HTR-8/SVneo (cell line): ENCODE measurements around the gene DHTKD1.
"Not testable (repeated sequence)": the region's sequence is repeated elsewhere in the genome, so short reads cannot be mapped to it uniquely, and the experiment has no call there.

Experiments used
- DNase-seq: peaks from one replicate; pipeline ENCODE4 v3.0.0; 2011; ENCODE audit warnings: low spot score, mixed read lengths; ENCODE audit not compliant: insufficient read length
- FAIRE-seq: peaks from 2 replicates; lab custom pipeline; 2011; peaks lifted over from hg19 to GRCh38; lab: Jason Lieb, UNC

Gene DHTKD1

DNA sequence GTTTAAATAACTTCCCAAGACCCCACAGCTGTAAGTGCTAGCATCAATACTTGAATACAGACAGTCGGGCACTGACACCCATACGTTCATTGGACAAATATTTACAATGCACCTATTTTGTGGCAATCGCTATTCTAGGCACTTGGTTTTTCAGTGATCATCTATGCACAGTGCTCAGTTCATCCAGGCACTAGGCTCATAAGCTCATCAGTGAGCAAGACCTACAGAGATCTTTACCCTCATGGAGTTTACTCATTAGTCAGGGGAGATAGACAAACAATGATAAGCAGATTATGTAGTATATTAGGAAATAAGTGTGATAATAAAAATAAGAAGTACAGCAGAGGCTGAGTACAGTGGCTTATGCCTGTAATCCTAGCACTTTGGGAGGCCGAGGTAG lies 7.6 kb upstream of the DHTKD1 start:
- FAIRE-seq (no peak), DNase-seq (no peak)

- FAIRE-seq (no peak), DNase-seq (no peak)
These were observed 5.8 kb upstream of the DHTKD1 start for GRCh38 chr10:12062754-12063482.

GRCh38 chr10:12063483-12063818 lies 5.3 kb upstream of the DHTKD1 start:
- FAIRE-seq, result no peak
- no peak for DNase-seq

- DNase-seq (peak; percentile 45), FAIRE-seq (no peak)
These were observed 1.4 kb upstream of the DHTKD1 start for GRCh38 chr10:12067336-12067735.

- not testable (repeated sequence) for FAIRE-seq
These were observed 2.7 kb downstream of the DHTKD1 start for GRCh38 chr10:12071441-12071840.

DNA sequence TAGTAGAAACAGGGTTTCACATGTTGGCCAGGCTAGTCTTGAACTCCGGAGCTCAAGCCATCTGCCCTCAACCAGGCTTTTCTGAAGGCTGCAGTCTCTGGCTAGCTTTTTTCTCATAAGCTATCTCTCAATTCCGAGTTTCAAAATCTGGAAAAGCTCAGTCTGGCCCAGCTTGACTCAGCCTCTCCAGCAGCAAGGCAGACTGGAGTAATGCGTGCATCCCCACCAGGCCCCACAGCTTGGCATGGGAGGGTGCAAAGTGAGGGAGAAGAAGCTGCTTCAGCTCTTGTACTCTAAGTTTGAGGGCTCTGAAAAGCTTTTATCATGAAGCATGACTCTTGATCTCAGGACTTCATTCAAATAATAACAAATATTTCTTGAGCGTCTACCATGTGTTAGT lies 4.8 kb downstream of the DHTKD1 start:
- DNase-seq (no peak), FAIRE-seq (no peak)

More at GRCh38 chr10:12071441-12071840, 2.7 kb downstream of the DHTKD1 start:
- DNase-seq, result not testable (repeated sequence)

DNA sequence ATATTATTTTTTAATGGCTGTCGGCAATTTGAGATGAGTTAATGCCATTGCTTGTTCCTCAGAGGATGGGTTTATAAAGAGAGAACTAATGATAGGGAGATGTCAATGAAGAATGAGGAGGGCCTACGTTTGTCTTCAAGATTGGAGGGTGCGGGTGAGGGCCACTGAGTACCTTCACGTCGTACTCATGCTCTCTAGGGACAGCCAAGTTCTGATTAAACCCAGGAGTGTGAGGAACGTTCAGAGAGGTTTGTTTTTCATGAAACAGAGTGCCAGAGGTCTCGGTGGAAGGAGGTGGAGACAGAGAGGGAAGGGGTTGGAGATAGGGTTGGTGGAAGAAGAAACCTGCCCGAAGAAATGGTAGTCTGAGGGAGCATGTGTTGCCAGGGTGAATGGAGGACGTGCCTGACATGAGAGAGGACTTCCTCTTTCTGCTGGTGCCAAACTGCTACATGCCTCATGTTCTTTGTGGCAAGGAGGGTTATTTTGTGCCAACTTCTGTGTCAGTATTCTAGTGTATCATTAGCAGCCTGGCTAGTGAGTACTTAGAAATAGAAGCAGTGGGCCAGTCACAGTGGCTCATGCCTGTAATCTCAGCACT lies 8.9 kb downstream of the DHTKD1 start:
- DNase-seq (no peak), FAIRE-seq (no peak)

GRCh38 chr10:12081470-12081869 lies 12.7 kb downstream of the DHTKD1 start:
- DNase-seq (no peak), FAIRE-seq (no peak)

DNA sequence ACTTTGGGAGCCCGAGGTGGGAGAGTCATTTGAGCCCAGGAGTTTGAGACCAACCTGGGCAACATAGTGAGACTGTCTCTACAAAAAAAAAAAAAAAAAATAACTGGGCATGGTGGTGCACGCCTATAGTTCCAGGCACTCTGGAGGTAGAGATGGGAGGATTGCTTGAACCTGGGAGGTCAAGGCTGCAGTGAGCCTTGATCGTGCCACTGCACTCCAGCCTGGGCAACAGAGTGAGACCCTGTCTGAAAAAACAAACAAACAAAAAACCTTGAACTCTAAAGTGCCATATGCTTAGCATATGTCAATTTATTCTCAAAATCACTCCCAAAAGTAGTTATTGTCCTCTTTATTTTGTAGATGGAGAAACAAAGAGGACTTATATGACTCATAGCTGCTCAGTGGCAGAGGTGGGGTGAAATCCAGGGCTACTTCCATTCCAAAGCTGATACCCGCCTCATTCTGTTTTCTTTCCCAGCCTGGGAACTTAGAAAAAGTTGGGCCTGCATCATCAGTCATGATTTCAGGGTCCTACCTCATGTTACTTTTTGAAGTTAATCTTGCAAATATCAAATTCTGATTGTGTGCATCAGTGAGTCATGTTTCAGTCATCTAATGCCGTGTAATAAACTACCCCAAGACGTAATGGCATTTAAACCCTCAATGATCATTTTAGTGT lies 13.3 kb downstream of the DHTKD1 start:
- DNase-seq (no peak), FAIRE-seq (no peak)

- DNase-seq (no peak), FAIRE-seq (no peak)
These were observed 20.2 kb downstream of the DHTKD1 start for GRCh38 chr10:12088919-12089318.

DNA sequence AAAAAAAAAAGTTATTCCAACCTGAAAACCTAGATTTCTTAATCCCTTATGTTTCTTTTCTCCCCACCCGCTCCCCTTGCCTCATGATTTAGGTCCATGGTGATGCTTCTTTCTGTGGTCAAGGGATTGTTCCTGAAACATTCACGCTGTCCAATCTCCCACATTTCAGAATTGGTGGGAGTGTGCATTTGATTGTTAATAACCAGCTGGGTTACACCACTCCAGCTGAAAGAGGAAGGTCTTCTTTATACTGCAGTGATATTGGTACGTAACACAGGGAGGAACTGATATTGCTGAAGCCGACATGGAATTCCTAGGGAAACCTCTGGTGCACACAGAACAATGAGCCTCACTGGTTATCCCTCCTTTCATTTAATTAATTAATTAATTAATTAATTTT lies 22.7 kb downstream of the DHTKD1 start:
- no peak for DNase-seq
- no peak for FAIRE-seq

DNA sequence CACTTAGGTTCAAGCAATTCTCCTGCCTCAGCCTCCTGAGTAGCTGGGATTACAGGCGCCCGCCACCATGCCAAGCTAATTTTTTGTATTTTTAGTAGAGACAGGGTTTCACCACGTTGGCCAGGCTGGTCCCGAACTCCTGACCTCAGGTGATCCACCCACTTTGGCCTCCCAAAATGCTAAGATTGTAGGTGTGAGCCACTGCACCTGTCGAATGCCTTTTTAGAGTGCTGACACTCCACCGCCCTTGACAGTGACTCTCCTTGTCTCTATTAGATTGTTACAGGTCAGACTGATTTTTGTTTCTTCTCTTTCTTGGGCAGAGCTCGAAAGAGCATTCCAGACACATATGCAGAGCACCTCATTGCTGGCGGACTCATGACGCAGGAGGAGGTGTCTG lies 28.6 kb downstream of the DHTKD1 start:
- DNase-seq, FAIRE-seq: not testable (repeated sequence)

DNA sequence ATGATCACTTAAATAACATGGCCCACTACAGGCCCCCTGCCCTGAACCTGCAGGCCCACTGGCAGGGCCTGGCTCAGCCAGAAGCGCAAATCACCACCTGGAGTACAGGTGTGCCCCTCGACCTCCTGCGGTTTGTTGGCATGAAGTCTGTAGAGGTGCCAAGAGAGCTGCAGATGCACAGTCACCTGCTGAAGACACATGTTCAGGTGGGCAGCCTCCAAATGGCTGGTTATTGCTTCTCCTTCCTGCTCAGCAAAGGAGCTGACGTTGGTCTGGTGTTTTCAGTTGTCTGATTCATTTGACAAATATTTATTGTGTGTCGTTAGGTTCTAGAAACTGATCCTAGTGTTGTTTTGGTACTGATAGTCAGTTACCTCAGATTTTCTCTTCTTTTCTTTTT lies 29.0 kb downstream of the DHTKD1 start:
- no peak for FAIRE-seq
- no peak for DNase-seq

DNA sequence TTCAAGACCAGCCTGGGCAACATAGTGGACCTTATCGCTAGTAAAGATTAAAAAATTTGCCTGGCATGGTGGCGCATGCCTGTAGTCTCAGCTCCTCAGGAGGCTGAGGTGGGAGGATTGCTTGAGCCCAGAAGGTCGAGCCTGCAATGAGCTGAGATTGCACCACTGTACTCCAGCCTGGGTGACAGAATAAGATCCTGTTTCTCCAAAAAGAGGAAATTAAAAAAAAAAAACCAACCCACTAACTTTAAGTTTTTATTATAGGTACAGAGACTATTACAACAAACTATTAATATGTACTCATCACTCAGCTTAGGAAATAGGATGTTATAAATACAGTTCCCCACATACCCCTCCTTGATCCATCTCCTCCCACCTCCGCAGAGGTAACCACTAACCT lies 30.2 kb downstream of the DHTKD1 start:
- FAIRE-seq, result no peak
- DNase-seq, result no peak

GRCh38 chr10:12103802-12104201 lies 35.0 kb downstream of the DHTKD1 start:
- FAIRE-seq (no peak), DNase-seq (no peak)

GRCh38 chr10:12107781-12108180 lies 39.0 kb downstream of the DHTKD1 start:
- FAIRE-seq, result no peak
- no peak for DNase-seq

GRCh38 chr10:12109286-12109685 lies 40.5 kb downstream of the DHTKD1 start:
- FAIRE-seq (no peak), DNase-seq (no peak)

DNA sequence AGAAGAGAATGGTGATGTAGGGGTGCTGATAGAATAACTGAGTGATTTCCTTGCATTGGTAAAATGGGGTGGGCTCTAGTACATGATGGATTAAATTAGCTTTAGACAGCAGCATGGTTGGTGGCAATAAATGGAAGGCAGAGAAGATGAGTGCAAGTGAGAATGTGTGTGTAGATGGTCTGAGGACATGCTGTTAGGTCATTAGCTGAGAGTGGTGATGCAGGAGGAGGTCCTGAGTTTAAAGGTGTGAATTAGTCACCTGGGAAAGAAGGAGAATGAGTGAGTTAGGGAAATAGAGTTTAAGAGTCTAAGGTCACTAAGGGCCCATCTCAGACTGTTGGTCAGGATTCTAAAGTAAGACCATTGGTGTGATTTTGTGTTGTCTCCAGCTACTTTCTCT lies 42.8 kb downstream of the DHTKD1 start:
- FAIRE-seq, result no peak

GRCh38 chr10:12113627-12114026 lies 44.9 kb downstream of the DHTKD1 start:
- no peak for DNase-seq
- FAIRE-seq, result no peak

More for the DNA sequence above, 42.8 kb downstream of the DHTKD1 start:
- no peak for DNase-seq

- no peak for DNase-seq
These were observed 52.9 kb downstream of the DHTKD1 start for GRCh38 chr10:12121673-12122072.

More at GRCh38 chr10:12121673-12122072, 52.9 kb downstream of the DHTKD1 start:
- FAIRE-seq, result no peak
